ENCODE results near the gene RFX2. TPM values are rescaled to one million over a fixed set of nuclear protein-coding genes. Genes with fewer than 3 reads are reported as not detected.

Gene RFX2
- total RNA-seq, 1 experiment from 2014 or later: 4.6 TPM

GRCh38 chr19:5977785-5978605 is 132.3 kb downstream of the RFX2 start, which contains the start of gene RANBP3:
TSS of gene RANBP3 (minus strand) at chr19:5978140. CDS start at chr19:5978082, 58 bp downstream.
- Mint-ChIP-seq H3K4me1 (peaks cover 30% of the 10 kb centered on the region), H3K4me3 (peak within 1 kb of the TSS; percentile 96), H3K27me3 (ENCODE audit: low read depth) (peaks cover 5% of the 10 kb centered on the region; the same call in 1 of the 2 replicates), H3K36me3 (peaks cover 11% of the 10 kb centered on the region; the same call in 1 of the 2 replicates), H3K27ac (peak within 1 kb of the TSS; percentile 93), H3K9me3 (no peaks in the 10 kb centered on the region)
- DNase-seq (ENCODE audit: low spot score) (peak; percentile 98), ATAC-seq (peak; percentile 96)
- ChIA-PET CTCF (interaction anchor here (2.7 to 6.8 kb wide), 4 partner anchors 10 to 174 kb away, joined by 17 to 56 read pairs (median 28); no protein-coding TSS in a partner anchor), POLR2A (interaction anchor here (0.8 kb wide), 1 partner anchor 12 kb away, joined by 3 read pairs; no protein-coding TSS in a partner anchor)
- TF ChIP-seq ZNF671 (CRISPR knock-in tag; IDR thresholded peaks at IDR 0.05) (no peak), GRHL2 (CRISPR knock-in tag; IDR thresholded peaks at IDR 0.05; ENCODE audit: insufficient replicate concordance, severe bottlenecking) (no peak), FOXJ3 (CRISPR knock-in tag; IDR thresholded peaks at IDR 0.05; ENCODE audit: borderline replicate concordance) (peak; percentile 91), ETV6 (CRISPR knock-in tag; IDR thresholded peaks at IDR 0.05) (peak; percentile 100), MLX (CRISPR knock-in tag; IDR thresholded peaks at IDR 0.05) (peak; percentile 97), STAT6 (CRISPR knock-in tag; conservative IDR thresholded peaks at IDR 0.05; ENCODE audit: low read depth) (no peak), ZNF416 (CRISPR knock-in tag; IDR thresholded peaks at IDR 0.05) (no peak), ZNF425 (CRISPR knock-in tag; conservative IDR thresholded peaks at IDR 0.05) (no peak), NFE2L1 (CRISPR knock-in tag; IDR thresholded peaks at IDR 0.05) (peak; percentile 99), ZNF512 (CRISPR knock-in tag; IDR thresholded peaks at IDR 0.05; ENCODE audit: borderline replicate concordance) (peak; percentile 94), RORB (CRISPR knock-in tag; IDR thresholded peaks at IDR 0.05) (no peak), NR2C2 (CRISPR knock-in tag; IDR thresholded peaks at IDR 0.05) (peak; percentile 86), E2F4 (CRISPR knock-in tag; IDR thresholded peaks at IDR 0.05; ENCODE audit: borderline replicate concordance, low read depth) (peak; percentile 97), GABPB1 (CRISPR knock-in tag; IDR thresholded peaks at IDR 0.05) (peak; percentile 94), ZNF317 (CRISPR knock-in tag; IDR thresholded peaks at IDR 0.05; ENCODE audit: borderline replicate concordance, low read depth) (peak; percentile 85), IRF1 (CRISPR knock-in tag; IDR thresholded peaks at IDR 0.05) (peak; percentile 99), EMX1 (CRISPR knock-in tag; IDR thresholded peaks at IDR 0.05) (no peak), OVOL2 (CRISPR knock-in tag; IDR thresholded peaks at IDR 0.05; ENCODE audit: borderline replicate concordance) (no peak), ZBTB43 (CRISPR knock-in tag; IDR thresholded peaks at IDR 0.05) (peak; percentile 99), NFATC4 (CRISPR knock-in tag; IDR thresholded peaks at IDR 0.05) (no peak)
- TF ChIP-seq, protein P1, sequence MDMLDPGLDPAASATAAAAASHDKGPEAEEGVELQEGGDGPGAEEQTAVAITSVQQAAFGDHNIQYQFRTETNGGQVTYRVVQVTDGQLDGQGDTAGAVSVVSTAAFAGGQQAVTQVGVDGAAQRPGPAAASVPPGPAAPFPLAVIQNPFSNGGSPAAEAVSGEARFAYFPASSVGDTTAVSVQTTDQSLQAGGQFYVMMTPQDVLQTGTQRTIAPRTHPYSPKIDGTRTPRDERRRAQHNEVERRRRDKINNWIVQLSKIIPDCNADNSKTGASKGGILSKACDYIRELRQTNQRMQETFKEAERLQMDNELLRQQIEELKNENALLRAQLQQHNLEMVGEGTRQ (CRISPR knock-in tag; IDR thresholded peaks at IDR 0.05): peak; percentile 72

Data from WTC11 (cell line).